ENCODE data around the gene AXL. TPM values are rescaled to one million over a fixed set of nuclear protein-coding genes. Genes with fewer than 3 reads are reported as not detected.
"Not testable (repeated sequence)": the region's sequence is repeated elsewhere in the genome, so short reads cannot be mapped to it uniquely, and the experiment has no call there.

AXL gene
- total and polyA plus RNA-seq, 9 donors: 18.1 to 67.7 (median 35.7) TPM

GRCh38 chr19:41175801-41176777 is 42.9 kb upstream of the AXL start:
- Histone ChIP-seq H3K27ac (no peak overlapping the region), H3K36me3 (no peaks in the 10 kb centered on the region), H3K4me3 (no peak overlapping the region), H3K27me3 (no peaks in the 10 kb centered on the region), H3K4me1 (ENCODE audit: insufficient read depth) (no peaks in the 10 kb centered on the region), H3K9me3 (no peaks in the 10 kb centered on the region)
- 36 to 48% (median 43%) methylated on average over 14 of the region's 14 CpGs for WGBS, 3 donors
- TF ChIP-seq EP300 (IDR thresholded peaks at IDR 0.05) (no peak), CTCF (IDR thresholded peaks at IDR 0.05) (no peak), POLR2A (IDR thresholded peaks at IDR 0.05) (no peak)
- intact Hi-C loops (cut with DNase I): no loop called here
- DNase-seq: peak in 2 of 5 donors; percentile 38 to 54

- DNase-seq; H3K4me1 ChIP-seq (ENCODE audit: insufficient read depth); H3K27me3 ChIP-seq; intact Hi-C loops (cut with DNase I); H3K36me3 ChIP-seq; H3K27ac ChIP-seq; H3K9me3 ChIP-seq; H3K4me3 ChIP-seq: not testable (repeated sequence)
- WGBS, 3 donors: 87 to 100% methylated on average over 4 to 29 of the region's 34 CpGs; no CpG with 5 or more reads in 1 of the 3 donors
These were observed 38.9 kb upstream of the AXL start for GRCh38 chr19:41180173-41180572.

GRCh38 chr19:41186971-41187883 is 31.8 kb upstream of the AXL start:
- Histone ChIP-seq H3K36me3 (no peaks in the 10 kb centered on the region), H3K9me3 (no peaks in the 10 kb centered on the region), H3K4me3 (no peak overlapping the region), H3K4me1 (ENCODE audit: insufficient read depth) (no peaks in the 10 kb centered on the region), H3K27ac (no peak overlapping the region), H3K27me3 (no peaks in the 10 kb centered on the region)
- WGBS, 3 donors: 75 to 83% (median 78%) methylated on average over 8 of the region's 8 CpGs
- intact Hi-C loops (cut with DNase I): no loop called here
- no peak for DNase-seq
- TF ChIP-seq POLR2A (IDR thresholded peaks at IDR 0.05) (no peak), EP300 (IDR thresholded peaks at IDR 0.05) (no peak), CTCF (IDR thresholded peaks at IDR 0.05) (no peak)

- no peaks in the 10 kb centered on the region for H3K27me3 ChIP-seq
- no peaks in the 10 kb centered on the region for H3K36me3 ChIP-seq
- H3K4me1 ChIP-seq (ENCODE audit: insufficient read depth): no peaks in the 10 kb centered on the region
- no peak overlapping the region for H3K4me3 ChIP-seq
- DNase-seq: no peak
- intact Hi-C loops (cut with DNase I): no loop called here
- WGBS, 3 donors: 86 to 87% (median 86%) methylated on average over 3 of the region's 3 CpGs
- no peak for TF ChIP-seq POLR2A (IDR thresholded peaks at IDR 0.05)
- no peak for TF ChIP-seq CTCF (IDR thresholded peaks at IDR 0.05)
- TF ChIP-seq EP300 (IDR thresholded peaks at IDR 0.05): no peak
- H3K27ac ChIP-seq: no peak overlapping the region
- H3K9me3 ChIP-seq: no peaks in the 10 kb centered on the region
These were observed 31.1 kb upstream of the AXL start for GRCh38 chr19:41187884-41188279.
